NB4 (cell line): Measurements from ENCODE around the gene RAB24.
"Not testable (repeated sequence)": the region's sequence is repeated elsewhere in the genome, so short reads cannot be mapped to it uniquely, and the experiment has no call there.

Experiments
- DNase-seq: peaks from one replicate; pipeline ENCODE4 v3.0.0; 2010; ENCODE audit warnings: low read depth
- H3K4me3 ChIP-seq: one replicate; pipeline ENCODE4 v1.5.1; 2011; ENCODE audit warnings: mild to moderate bottlenecking, low read depth, low read length, moderate library complexity
- CTCF ChIP-seq: IDR thresholded peaks from one replicate; pipeline ENCODE4 v1.5.1; 2012; ENCODE audit warnings: low read depth, low read length
- MAX ChIP-seq: IDR thresholded peaks from 2 replicates; pipeline ENCODE4 v1.6.1; 2011; ENCODE audit warnings: low read depth, low read length
- MYC ChIP-seq: IDR thresholded peaks from 2 replicates; pipeline ENCODE4 v1.6.1; 2011; ENCODE audit warnings: low read depth, low read length
- POLR2A ChIP-seq: IDR thresholded peaks from 2 replicates; pipeline ENCODE4 v1.6.1; 2011; ENCODE audit warnings: mild to moderate bottlenecking; ENCODE audit not compliant: insufficient read length; ENCODE audit errors: extremely low read depth

Gene RAB24

GRCh38 chr5:177349362-177349647, 45.8 kb upstream of the RAB24 start:
- DNase-seq = no peak
- TF ChIP-seq POLR2A = no peak
- no peak for TF ChIP-seq CTCF
- no peak for TF ChIP-seq MYC
- no peak for TF ChIP-seq MAX
- H3K4me3 ChIP-seq = peak overlapping the region; percentile 19

GRCh38 chr5:177347699-177348098, 44.2 kb upstream of the RAB24 start:
- no peak for DNase-seq
- TF ChIP-seq MAX (no peak), POLR2A (no peak), MYC (no peak), CTCF (no peak)

GRCh38 chr5:177346820-177347219, 43.3 kb upstream of the RAB24 start:
- peak overlapping the region; percentile 25 for H3K4me3 ChIP-seq
- DNase-seq = no peak

More at GRCh38 chr5:177347699-177348098, 44.2 kb upstream of the RAB24 start:
- peak overlapping the region; percentile 16 for H3K4me3 ChIP-seq

GRCh38 chr5:177344891-177345290, 41.4 kb upstream of the RAB24 start:
- no peak overlapping the region for H3K4me3 ChIP-seq
- DNase-seq = no peak
- TF ChIP-seq POLR2A (no peak), MAX (no peak), MYC (no peak), CTCF (no peak)

More at GRCh38 chr5:177346820-177347219, 43.3 kb upstream of the RAB24 start:
- TF ChIP-seq MYC = no peak
- TF ChIP-seq POLR2A = no peak
- TF ChIP-seq MAX = no peak
- no peak for TF ChIP-seq CTCF

GRCh38 chr5:177343777-177344176, 40.3 kb upstream of the RAB24 start:
- TF ChIP-seq POLR2A (no peak), MYC (no peak)
- H3K4me3 ChIP-seq = no peak overlapping the region
- DNase-seq = no peak

- H3K4me3 ChIP-seq, DNase-seq: not testable (repeated sequence)
Observed at GRCh38 chr5:177343000-177343399, 39.5 kb upstream of the RAB24 start.

GRCh38 chr5:177339107-177339638, 35.7 kb upstream of the RAB24 start:
- DNase-seq = no peak

More at GRCh38 chr5:177339107-177339638, 35.7 kb upstream of the RAB24 start:
- H3K4me3 ChIP-seq = no peak overlapping the region
- TF ChIP-seq MYC (no peak), POLR2A (no peak)
